ENCODE results near the gene MYOM1. TPM values are rescaled to one million over a fixed set of nuclear protein-coding genes. Genes with fewer than 3 reads are reported as not detected.
"Not testable (repeated sequence)": the region's sequence is repeated elsewhere in the genome, so short reads cannot be mapped to it uniquely, and the experiment has no call there.

Gene MYOM1
- total and polyA plus RNA-seq, 7 donors = 54.8 to 842 (median 388) TPM

GRCh38 chr18:3209859-3210569 lies 9.8 kb downstream of the MYOM1 start:
- Histone ChIP-seq H3K27me3 (ENCODE audit: insufficient read depth in 3 of 3, low read length in 2 of 3) (no peaks in the 10 kb centered on the region), H3K36me3 (ENCODE audit: insufficient read depth in 1 of 2, low read depth in 1 of 2) (peaks cover 0 to 24% of the 10 kb centered on the region in 2 donors), H3K4me3 (peak overlapping the region; percentile 17), H3K9me3 (no peaks in the 10 kb centered on the region), H3K27ac (peak overlapping the region; percentile 95), H3K4me1 (peaks cover 76% of the 10 kb centered on the region)
- WGBS, 3 donors = 43 to 54% (median 48%) methylated on average over 4 of the region's 4 CpGs
- intact Hi-C loops (cut with DNase I) = no loop called here
- no peak for ATAC-seq
- DNase-seq = no peak
- TF ChIP-seq CTCF (IDR thresholded peaks at IDR 0.05) = no peak

GRCh38 chr18:3207565-3207964 lies 12.2 kb downstream of the MYOM1 start:
- Histone ChIP-seq H3K36me3 (ENCODE audit: insufficient read depth in 1 of 2, low read depth in 1 of 2) (peaks cover 0 to 14% of the 10 kb centered on the region in 2 donors), H3K27ac (peak overlapping the region; percentile 95), H3K9me3 (peaks cover 8% of the 10 kb centered on the region), H3K27me3 (ENCODE audit: insufficient read depth in 3 of 3, low read length in 2 of 3) (no peaks in the 10 kb centered on the region), H3K4me3 (no peak overlapping the region), H3K4me1 (peaks cover 64% of the 10 kb centered on the region)
- DNase-seq (peak; percentile 24 to 63), ATAC-seq (peak; percentile 84 to 93 (median 90))
- WGBS, 3 donors = 48 to 54% (median 48%) methylated on average over 2 of the region's 2 CpGs
- intact Hi-C loops (cut with DNase I) = no loop called here
- TF ChIP-seq CTCF (IDR thresholded peaks at IDR 0.05) = no peak

- no peak for DNase-seq
Measured at GRCh38 chr18:3205239-3205638, 14.5 kb downstream of the MYOM1 start.

DNA sequence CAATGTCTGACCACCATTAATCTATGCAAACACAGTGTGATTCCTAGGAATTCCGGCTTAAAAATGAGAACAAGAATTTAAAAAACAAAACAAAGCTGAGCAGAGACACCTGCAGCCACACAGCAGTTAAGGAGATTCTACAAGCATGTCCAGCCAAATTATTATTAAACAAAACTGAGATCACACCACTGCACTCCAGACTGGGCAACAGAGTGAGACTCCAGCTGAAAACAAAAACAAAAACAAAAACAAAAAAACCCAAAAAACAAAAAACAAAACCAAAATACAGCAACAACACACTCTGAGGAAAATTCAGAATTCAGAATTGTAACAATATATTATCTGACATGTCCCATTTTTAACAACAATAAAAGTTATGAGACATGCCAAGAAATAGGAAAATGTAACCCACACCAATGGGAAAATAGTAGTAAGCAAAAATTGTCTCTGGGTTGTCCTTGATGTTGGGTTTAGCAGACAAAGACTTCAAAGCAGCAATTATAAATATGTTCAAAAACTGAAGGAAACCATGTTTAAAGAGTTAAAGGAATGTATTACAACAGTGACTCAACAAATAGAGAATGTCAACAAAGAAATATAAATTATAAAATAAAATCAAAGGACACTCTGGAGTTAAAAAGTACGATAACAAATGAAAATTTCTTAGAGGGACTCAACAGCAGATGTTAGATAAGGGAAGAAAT lies 19.7 kb downstream of the MYOM1 start:
- peaks cover 26% of the 10 kb centered on the region for H3K4me1 ChIP-seq
- peaks cover 0 to 3% of the 10 kb centered on the region in 2 donors for H3K36me3 ChIP-seq (ENCODE audit: insufficient read depth in 1 of 2, low read depth in 1 of 2)
- peaks cover 9% of the 10 kb centered on the region for H3K9me3 ChIP-seq
- peak overlapping the region; percentile 81 for H3K27ac ChIP-seq
- intact Hi-C loops (cut with DNase I) = no loop called here
- WGBS, 3 donors = 62 to 72% (median 67%) methylated on average over 2 of the region's 2 CpGs
- ATAC-seq (no peak), DNase-seq (no peak)
- no peaks in the 10 kb centered on the region for H3K27me3 ChIP-seq (ENCODE audit: insufficient read depth in 3 of 3, low read length in 2 of 3)
- no peak for TF ChIP-seq CTCF (IDR thresholded peaks at IDR 0.05)
- no peak overlapping the region for H3K4me3 ChIP-seq

More at GRCh38 chr18:3205239-3205638, 14.5 kb downstream of the MYOM1 start:
- H3K27ac ChIP-seq = peak overlapping the region; percentile 95
- intact Hi-C loops (cut with DNase I) = no loop called here
- peaks cover 9% of the 10 kb centered on the region for H3K9me3 ChIP-seq
- no peak for ATAC-seq
- TF ChIP-seq CTCF (IDR thresholded peaks at IDR 0.05) = no peak
- H3K4me1 ChIP-seq = peaks cover 41% of the 10 kb centered on the region
- H3K4me3 ChIP-seq = no peak overlapping the region
- no peaks in the 10 kb centered on the region for H3K27me3 ChIP-seq (ENCODE audit: insufficient read depth in 3 of 3, low read length in 2 of 3)
- peaks cover 0 to 14% of the 10 kb centered on the region in 2 donors for H3K36me3 ChIP-seq (ENCODE audit: insufficient read depth in 1 of 2, low read depth in 1 of 2)

- H3K4me1 ChIP-seq = peaks cover 38% of the 10 kb centered on the region
Measured at GRCh38 chr18:3198260-3198860, 21.4 kb downstream of the MYOM1 start.

More at GRCh38 chr18:3198260-3198860, 21.4 kb downstream of the MYOM1 start:
- H3K9me3 ChIP-seq; H3K27me3 ChIP-seq (ENCODE audit: insufficient read depth in 3 of 3, low read length in 2 of 3); ATAC-seq; H3K36me3 ChIP-seq (ENCODE audit: insufficient read depth in 1 of 2, low read depth in 1 of 2); intact Hi-C loops (cut with DNase I); H3K4me3 ChIP-seq; DNase-seq: not testable (repeated sequence)
- H3K27ac ChIP-seq = peak overlapping the region; percentile 81
- WGBS, 3 donors = 53 to 65% (median 62%) methylated on average over 11 of the region's 11 CpGs
